HepG2 (cell line): ENCODE results near the gene AKAP6.

Experiments used
- CREB1 ChIP-seq, 2 experiments: fragments of 450-650 bp in 1 of 2; IDR thresholded peaks; 2 replicates each; pipeline ENCODE4 v1.6.1; 2016 to 2017; ENCODE audit warnings: control low read depth in 1 of 2, mild to moderate bottlenecking in 1 of 2, missing compliant biosample characterization in 1 of 2, missing genetic modification characterization in 1 of 2
- JUNB ChIP-seq: sonication (generic); formaldehyde crosslinking; IDR thresholded peaks from 2 replicates; pipeline ENCODE4 v1.8.0; 2022; ENCODE audit warnings: missing genetic modification reagents, mild to moderate bottlenecking, borderline replicate concordance
- JUND ChIP-seq: sonication (generic); formaldehyde crosslinking; IDR thresholded peaks from 2 replicates; pipeline ENCODE4 v1.8.0; 2022; ENCODE audit warnings: mild to moderate bottlenecking, missing genetic modification reagents
- KDM5A ChIP-seq: fragments of 200-600 bp; sonication (generic); IDR thresholded peaks from 2 replicates; pipeline ENCODE4 v1.7.0; 2018; ENCODE audit warnings: antibody characterized with exemption, mild to moderate bottlenecking, low read length, borderline replicate concordance
- POLR2A ChIP-seq, 2 experiments: IDR thresholded peaks; 2 replicates each; pipeline ENCODE4 v1.6.1; 2011; ENCODE audit warnings: low read depth in 2 of 2, low read length in 2 of 2, mild to moderate bottlenecking in 1 of 2, moderate library complexity in 1 of 2; ENCODE audit not compliant: insufficient read depth in 1 of 2

DNA sequence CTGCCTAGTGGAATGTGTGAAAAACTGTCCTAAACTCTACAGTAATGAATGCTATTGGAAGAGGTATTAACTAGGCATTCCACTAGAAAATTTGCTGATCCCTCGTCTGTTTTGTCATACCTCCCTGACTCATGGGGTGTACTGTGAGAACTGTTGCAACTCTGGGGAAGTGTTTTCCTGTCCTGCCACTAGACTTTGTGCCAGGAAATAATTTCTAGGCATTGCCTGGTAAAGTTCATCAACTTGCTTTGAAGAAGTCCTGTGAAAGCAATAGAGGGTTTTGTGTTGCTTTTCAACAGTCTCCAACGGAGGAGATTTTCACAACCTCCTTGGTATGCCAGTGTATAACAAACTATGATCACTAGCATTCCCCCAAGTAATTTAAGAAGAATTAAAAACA lies 139.9 kb downstream of the AKAP6 start:
- no peak for TF ChIP-seq CREB1 (IDR thresholded peaks at IDR 0.05)
- TF ChIP-seq CREB1 (CRISPR knock-in tag; IDR thresholded peaks at IDR 0.05), result no peak
- TF ChIP-seq JUND (CRISPR knock-in tag), result no peak
- TF ChIP-seq KDM5A, result no peak
- TF ChIP-seq JUNB (CRISPR knock-in tag), result no peak
- TF ChIP-seq POLR2A (IDR thresholded peaks at IDR 0.05; ENCODE audit: insufficient read depth in 1 of 2, low read depth in 2 of 2, low read length in 2 of 2), result no peak
